KMS-11 (cell line): Measurements from ENCODE around the gene AP4S1.

Experiments used
- H2AFZ ChIP-seq: fragments of 200-600 bp; sonication (generic); 2 replicates; pipeline ENCODE4 v1.6.1; 2016; ENCODE audit warnings: antibody characterized with exemption, mixed run types, low read depth
- H3K27ac ChIP-seq: fragments of 200-600 bp; sonication (generic); 2 replicates; pipeline ENCODE4 v1.6.1; 2016; ENCODE audit warnings: mild to moderate bottlenecking, mixed run types
- H3K27me3 ChIP-seq: fragments of 200-600 bp; sonication (generic); 2 replicates; pipeline ENCODE4 v1.6.1; 2017; ENCODE audit warnings: mild to moderate bottlenecking, low read depth, mixed run types, moderate library complexity; ENCODE audit not compliant: insufficient read depth
- H3K36me3 ChIP-seq: fragments of 200-600 bp; sonication (generic); 2 replicates; pipeline ENCODE4 v1.6.1; 2017; ENCODE audit warnings: mild to moderate bottlenecking, mixed run types; ENCODE audit not compliant: insufficient read depth
- H3K4me1 ChIP-seq: fragments of 200-600 bp; sonication (generic); 2 replicates; pipeline ENCODE4 v1.6.1; 2016; ENCODE audit warnings: mild to moderate bottlenecking, low read depth, mixed run types; ENCODE audit not compliant: poor library complexity, severe bottlenecking
- H3K4me2 ChIP-seq: fragments of 200-600 bp; sonication (generic); 2 replicates; pipeline ENCODE4 v1.7.0; 2016; ENCODE audit warnings: mild to moderate bottlenecking, mixed run types
- H3K4me3 ChIP-seq: fragments of 200-600 bp; sonication (generic); IDR thresholded peaks from 2 replicates; pipeline ENCODE4 v1.6.1; 2017; ENCODE audit warnings: low read depth, low read length, mixed read lengths; ENCODE audit not compliant: insufficient read depth
- H3K79me2 ChIP-seq: fragments of 200-600 bp; sonication (generic); 2 replicates; pipeline ENCODE4 v1.6.1; 2016; ENCODE audit warnings: low read depth, mixed run types; ENCODE audit not compliant: insufficient read depth
- H3K9ac ChIP-seq: fragments of 200-600 bp; sonication (generic); 2 replicates; pipeline ENCODE4 v1.6.1; 2016; ENCODE audit warnings: mild to moderate bottlenecking, mixed run types
- H4K20me1 ChIP-seq: fragments of 200-600 bp; sonication (generic); 2 replicates; pipeline ENCODE4 v1.6.1; 2016; ENCODE audit warnings: mild to moderate bottlenecking, mixed run types; ENCODE audit not compliant: insufficient read depth
- CTCF ChIP-seq: fragments of 200-600 bp; sonication (generic); conservative IDR thresholded peaks from 2 replicates; pipeline ENCODE4 v1.6.1; 2017; ENCODE audit warnings: low read depth, mild to moderate bottlenecking, antibody characterized with exemption, low read length, moderate library complexity, mixed read lengths

AP4S1 gene

GRCh38 chr14:31068235-31068634 is 42.8 kb downstream of the AP4S1 start:
- Histone ChIP-seq H4K20me1 (no peaks in the 10 kb centered on the region), H3K36me3 (no peaks in the 10 kb centered on the region), H3K9ac (no peak overlapping the region), H3K27me3 (no peaks in the 10 kb centered on the region), H3K4me2 (no peak overlapping the region), H3K79me2 (no peaks in the 10 kb centered on the region), H3K27ac (no peak overlapping the region), H2AFZ (no peak overlapping the region), H3K4me3 (no peak overlapping the region), H3K4me1 (no peaks in the 10 kb centered on the region)
- no peak for TF ChIP-seq CTCF

GRCh38 chr14:31069343-31069742 is 43.9 kb downstream of the AP4S1 start:
- H4K20me1 ChIP-seq, result no peaks in the 10 kb centered on the region
- no peaks in the 10 kb centered on the region for H3K36me3 ChIP-seq
- H3K4me2 ChIP-seq, result no peak overlapping the region
- TF ChIP-seq CTCF, result no peak
- no peak overlapping the region for H3K4me3 ChIP-seq
- no peaks in the 10 kb centered on the region for H3K4me1 ChIP-seq
- no peak overlapping the region for H3K9ac ChIP-seq
- H2AFZ ChIP-seq, result no peak overlapping the region
- no peaks in the 10 kb centered on the region for H3K79me2 ChIP-seq
- H3K27me3 ChIP-seq, result no peaks in the 10 kb centered on the region
- no peak overlapping the region for H3K27ac ChIP-seq

GRCh38 chr14:31070431-31070830 is 45.0 kb downstream of the AP4S1 start:
- H3K36me3 ChIP-seq, result no peaks in the 10 kb centered on the region
- TF ChIP-seq CTCF, result no peak
- no peak overlapping the region for H3K27ac ChIP-seq
- H3K9ac ChIP-seq, result no peak overlapping the region
- no peaks in the 10 kb centered on the region for H3K27me3 ChIP-seq
- no peaks in the 10 kb centered on the region for H3K4me1 ChIP-seq
- no peak overlapping the region for H2AFZ ChIP-seq
- H4K20me1 ChIP-seq, result no peaks in the 10 kb centered on the region
- no peaks in the 10 kb centered on the region for H3K79me2 ChIP-seq
- no peak overlapping the region for H3K4me2 ChIP-seq
- no peak overlapping the region for H3K4me3 ChIP-seq

GRCh38 chr14:31071151-31071550 is 45.7 kb downstream of the AP4S1 start:
- Histone ChIP-seq H3K4me2 (no peak overlapping the region), H2AFZ (no peak overlapping the region), H3K4me1 (no peaks in the 10 kb centered on the region), H3K4me3 (no peak overlapping the region), H3K27me3 (no peaks in the 10 kb centered on the region), H3K79me2 (no peaks in the 10 kb centered on the region), H3K36me3 (no peaks in the 10 kb centered on the region), H4K20me1 (no peaks in the 10 kb centered on the region), H3K27ac (no peak overlapping the region), H3K9ac (no peak overlapping the region)
- no peak for TF ChIP-seq CTCF

GRCh38 chr14:31075144-31075543 is 49.7 kb downstream of the AP4S1 start:
- H3K27ac ChIP-seq, result no peak overlapping the region

More at GRCh38 chr14:31075144-31075543, 49.7 kb downstream of the AP4S1 start:
- no peaks in the 10 kb centered on the region for H3K27me3 ChIP-seq
- no peak for TF ChIP-seq CTCF
- no peak overlapping the region for H3K4me3 ChIP-seq
- H3K9ac ChIP-seq, result no peak overlapping the region
- H3K4me2 ChIP-seq, result no peak overlapping the region
- H3K4me1 ChIP-seq, result no peaks in the 10 kb centered on the region
- H3K36me3 ChIP-seq, result no peaks in the 10 kb centered on the region
- no peaks in the 10 kb centered on the region for H4K20me1 ChIP-seq
- no peak overlapping the region for H2AFZ ChIP-seq
- no peaks in the 10 kb centered on the region for H3K79me2 ChIP-seq
